Measurements from ENCODE around the gene IZUMO1R. TPM values are rescaled to one million over a fixed set of nuclear protein-coding genes. Genes with fewer than 3 reads are reported as not detected.
A peak's percentile ranks its signal among the peaks of the same experiment; 100 is the strongest.

Gene IZUMO1R
- total RNA-seq, 2 donors from 2014 or later: not detected

- Histone ChIP-seq H3K4me1 (ENCODE audit: control insufficient read depth in 1 of 2, low read depth in 2 of 2) (peaks cover 12 to 25% of the 10 kb centered on the region in 2 donors), H3K36me3 (no peaks in the 10 kb centered on the region), H3K4me3 (no peak overlapping the region), H3K27me3 (replicated peaks; ENCODE audit: insufficient read depth) (no peaks in the 10 kb centered on the region), H3K27ac (peak overlapping the region in 1 of 2 donors; percentile 73), H3K9me3 (no peaks in the 10 kb centered on the region)
- TF ChIP-seq CTCF (IDR thresholded peaks at IDR 0.05): no peak
- DNase-seq (ENCODE audit: low spot score) (no peak), ATAC-seq (ENCODE audit: insufficient number of reproducible peaks, low FRiP score, low read depth) (no peak)
These were observed 1.6 kb upstream of the IZUMO1R start for GRCh38 chr11:94302776-94303175.

GRCh38 chr11:94305146-94305545 is 766 bp downstream of the IZUMO1R start:
- Histone ChIP-seq H3K27ac (peak overlapping the region; percentile 12 to 73), H3K36me3 (no peaks in the 10 kb centered on the region), H3K4me3 (no peak overlapping the region), H3K27me3 (replicated peaks; ENCODE audit: insufficient read depth) (no peaks in the 10 kb centered on the region), H3K9me3 (no peaks in the 10 kb centered on the region), H3K4me1 (ENCODE audit: control insufficient read depth in 1 of 2, low read depth in 2 of 2) (peaks cover 12 to 25% of the 10 kb centered on the region in 2 donors)
- ATAC-seq (ENCODE audit: insufficient number of reproducible peaks, low FRiP score, low read depth): no peak
- no peak for TF ChIP-seq CTCF (IDR thresholded peaks at IDR 0.05)
- no peak for DNase-seq (ENCODE audit: low spot score)

- Histone ChIP-seq H3K27ac (no peak overlapping the region), H3K27me3 (replicated peaks; ENCODE audit: insufficient read depth) (no peaks in the 10 kb centered on the region), H3K4me3 (no peak overlapping the region), H3K4me1 (ENCODE audit: control insufficient read depth in 1 of 2, low read depth in 2 of 2) (peaks cover 12 to 25% of the 10 kb centered on the region in 2 donors), H3K36me3 (no peaks in the 10 kb centered on the region), H3K9me3 (no peaks in the 10 kb centered on the region)
- DNase-seq (ENCODE audit: low spot score): no peak
- no peak for ATAC-seq (ENCODE audit: insufficient number of reproducible peaks, low FRiP score, low read depth)
- TF ChIP-seq CTCF (IDR thresholded peaks at IDR 0.05): no peak
These were observed 2.9 kb downstream of the IZUMO1R start for GRCh38 chr11:94307101-94307791.

- Histone ChIP-seq H3K27ac (no peak overlapping the region), H3K36me3 (no peaks in the 10 kb centered on the region), H3K27me3 (replicated peaks; ENCODE audit: insufficient read depth) (no peaks in the 10 kb centered on the region), H3K4me1 (ENCODE audit: control insufficient read depth in 1 of 2, low read depth in 2 of 2) (peaks cover 12 to 25% of the 10 kb centered on the region in 2 donors), H3K4me3 (no peak overlapping the region), H3K9me3 (no peaks in the 10 kb centered on the region)
- ATAC-seq (ENCODE audit: insufficient number of reproducible peaks, low FRiP score, low read depth): no peak
- TF ChIP-seq CTCF (IDR thresholded peaks at IDR 0.05): no peak
- no peak for DNase-seq (ENCODE audit: low spot score)
These were observed 3.6 kb downstream of the IZUMO1R start for GRCh38 chr11:94308024-94308423.

GRCh38 chr11:94309757-94310156 is 5.4 kb downstream of the IZUMO1R start:
- no peak for DNase-seq (ENCODE audit: low spot score)
- TF ChIP-seq CTCF (IDR thresholded peaks at IDR 0.05): no peak
- Histone ChIP-seq H3K9me3 (no peaks in the 10 kb centered on the region), H3K4me1 (ENCODE audit: control insufficient read depth in 1 of 2, low read depth in 2 of 2) (peaks cover 8% of the 10 kb centered on the region in 2 donors), H3K36me3 (no peaks in the 10 kb centered on the region), H3K27ac (no peak overlapping the region), H3K27me3 (replicated peaks; ENCODE audit: insufficient read depth) (no peaks in the 10 kb centered on the region), H3K4me3 (no peak overlapping the region)
- ATAC-seq (ENCODE audit: insufficient number of reproducible peaks, low FRiP score, low read depth): no peak
